Large intestine (tissue), 3 donors: Measurements from ENCODE around the gene IFIT1B. TPM values are rescaled to one million over a fixed set of nuclear protein-coding genes. Genes with fewer than 3 reads are reported as not detected.

Experiments used
- DNase-seq, 2 donors: peaks; one replicate each; pipeline versions ENCODE4 v3.0.0 to v3.0.0-alpha.2; 2013
- H3K27ac ChIP-seq: one replicate; pipeline ENCODE4 v1.5.1; 2013; ENCODE audit warnings: low read length
- H3K27me3 ChIP-seq: 2 replicates; pipeline ENCODE4 v1.6.1; 2013; ENCODE audit warnings: low read length; ENCODE audit not compliant: control insufficient read depth, insufficient read depth
- H3K36me3 ChIP-seq: 2 replicates; pipeline ENCODE4 v1.6.1; 2013; ENCODE audit warnings: low read length; ENCODE audit not compliant: control insufficient read depth, insufficient read depth
- H3K4me1 ChIP-seq: one replicate; pipeline ENCODE4 v1.6.1; 2013; ENCODE audit warnings: low read length; ENCODE audit not compliant: control insufficient read depth, insufficient read depth
- H3K4me3 ChIP-seq: one replicate; pipeline ENCODE4 v1.5.1; 2013; ENCODE audit warnings: low read length
- H3K9me3 ChIP-seq: one replicate; pipeline ENCODE4 v1.6.1; 2013; ENCODE audit warnings: mild to moderate bottlenecking, low read depth, low read length, moderate library complexity; ENCODE audit not compliant: control insufficient read depth
- WGBS: methylation state at CpG from one replicate; pipeline ENCODE4 v1.1.5; 2013; ENCODE audit warnings: low lambda C conversion rate; ENCODE audit not compliant: insufficient coverage; 5-methylcytosine and 5-hydroxymethylcytosine counted together
- polyA plus RNA-seq: library from polyadenylated mRNA; unstranded; fragments of 120-200 nt; gene quantifications from one replicate; pipeline ENCODE4 v1.2.1, GENCODE V29; 2013

IFIT1B gene
- polyA plus RNA-seq, 1 donor: 0.34 TPM

GRCh38 chr10:89431977-89432376 lies 54.1 kb downstream of the IFIT1B start:
- no peaks in the 10 kb centered on the region for H3K9me3 ChIP-seq
- H3K36me3 ChIP-seq: no peaks in the 10 kb centered on the region
- 42% methylated on average over 2 of the region's 3 CpGs for WGBS
- no peak overlapping the region for H3K27ac ChIP-seq
- H3K27me3 ChIP-seq: no peaks in the 10 kb centered on the region
- H3K4me3 ChIP-seq: no peak overlapping the region
- DNase-seq: peak in 1 of 2 donors; percentile 17
- H3K4me1 ChIP-seq: no peaks in the 10 kb centered on the region

Other genes starting within 250 kb of the IFIT1B start
- 4.2 TPM for gene CH25H, start 170.7 kb upstream of the IFIT1B start, polyA plus RNA-seq
- 194 TPM for gene LIPA, start 126.3 kb upstream of the IFIT1B start, polyA plus RNA-seq
- gene IFIT2, start 76.0 kb upstream of the IFIT1B start, polyA plus RNA-seq: 3.7 TPM
- gene IFIT3, start 50.1 kb upstream of the IFIT1B start, polyA plus RNA-seq: 24.0 TPM
- gene IFIT1, start 14.6 kb downstream of the IFIT1B start, polyA plus RNA-seq: 7.9 TPM
- 13.3 TPM for gene IFIT5, start 36.5 kb downstream of the IFIT1B start, polyA plus RNA-seq
- gene SLC16A12, start 157.5 kb downstream of the IFIT1B start, polyA plus RNA-seq: 1.1 TPM